IMR-90 (cell line): ENCODE data around the gene MACROD1. TPM values are rescaled to one million over a fixed set of nuclear protein-coding genes. Genes with fewer than 3 reads are reported as not detected.

Experiments
- ATAC-seq: fragments of 200-7000 bp; cut with Tn5 transposase; 2 replicates; pipeline ENCODE4 v1.9.1; 2020; ENCODE audit warnings: low read depth, mild to moderate bottlenecking, moderate library complexity
- BruUV-seq: library from RNA; stranded (reverse); fragments of 400-500 nt; replicated peaks from 2 replicates; lab custom pipeline; 2021; lab: Mats Ljungman, UMichigan
- CTCF ChIA-PET: fragments of 300-600 bp; formaldehyde crosslinking; extraction: SDS; loops from one replicate; lab custom pipeline; 2021; ENCODE audit warnings: antibody characterized with exemption; lab: Yijun Ruan, JAX
- POLR2A ChIA-PET: fragments of 300-600 bp; sonication (Branson Sonifier 250); formaldehyde crosslinking; loops from one replicate; lab custom pipeline; 2022; ENCODE audit warnings: antibody characterized with exemption; ENCODE audit not compliant: unreplicated experiment; lab: Charles Lee
- DNase-seq: peaks from one replicate; pipeline ENCODE4 v3.0.0; 2013
- H2AFZ ChIP-seq: replicated peaks from 2 replicates; pipeline ENCODE3; 2013; ENCODE audit warnings: low read length, mild to moderate bottlenecking; ENCODE audit not compliant: poor library complexity
- H2AK5ac ChIP-seq: 2 replicates; pipeline ENCODE4 v1.6.1; 2013; ENCODE audit warnings: low read depth, low read length, inconsistent platforms
- H2AK9ac ChIP-seq: replicated peaks from 2 replicates; pipeline ENCODE3; 2013; ENCODE audit warnings: mild to moderate bottlenecking, low read depth, low read length, moderate library complexity; ENCODE audit not compliant: poor library complexity
- H2BK120ac ChIP-seq: 2 replicates; pipeline ENCODE4 v1.6.1; 2013; ENCODE audit warnings: low read depth, low read length, inconsistent platforms
- H2BK15ac ChIP-seq: 3 replicates; pipeline ENCODE4 v1.6.1; 2013; ENCODE audit warnings: low read depth, low read length, inconsistent platforms
- H2BK20ac ChIP-seq: 2 replicates; pipeline ENCODE4 v1.6.1; 2013; ENCODE audit warnings: low read depth, mild to moderate bottlenecking, inconsistent platforms, low read length, moderate library complexity
- H2BK5ac ChIP-seq: 2 replicates; pipeline ENCODE4 v1.6.1; 2013; ENCODE audit warnings: mild to moderate bottlenecking, low read depth, low read length, inconsistent platforms; ENCODE audit not compliant: poor library complexity, severe bottlenecking
- H3K14ac ChIP-seq: replicated peaks from 2 replicates; pipeline ENCODE4 v1.6.1; 2013; ENCODE audit warnings: low read depth, low read length, inconsistent platforms
- H3K18ac ChIP-seq: 2 replicates; pipeline ENCODE4 v1.6.1; 2013; ENCODE audit warnings: low read depth, low read length, control low read depth
- H3K23ac ChIP-seq: 2 replicates; pipeline ENCODE4 v1.6.1; 2013; ENCODE audit warnings: low read depth, low read length, inconsistent platforms
- H3K27ac ChIP-seq: 2 replicates; pipeline ENCODE4 v1.5.1; 2013; ENCODE audit warnings: mild to moderate bottlenecking, control low read depth, low read length; ENCODE audit not compliant: insufficient read depth
- H3K27me3 ChIP-seq: 2 replicates; pipeline ENCODE4 v1.6.1; 2013; ENCODE audit warnings: low read length; ENCODE audit not compliant: control insufficient read depth, insufficient read depth
- H3K36me3 ChIP-seq: 2 replicates; pipeline ENCODE4 v1.6.1; 2013; ENCODE audit warnings: low read length, mixed read lengths; ENCODE audit not compliant: control insufficient read depth, insufficient read depth
- H3K4ac ChIP-seq: 2 replicates; pipeline ENCODE4 v1.6.1; 2013; ENCODE audit warnings: low read depth, low read length, inconsistent platforms
- H3K4me1 ChIP-seq: 2 replicates; pipeline ENCODE4 v1.6.1; 2013; ENCODE audit warnings: low read length, mixed read lengths; ENCODE audit not compliant: control insufficient read depth, insufficient read depth
- H3K4me2 ChIP-seq: 2 replicates; pipeline ENCODE4 v1.6.1; 2013; ENCODE audit warnings: low read depth, mild to moderate bottlenecking, control low read depth, low read length, moderate library complexity
- H3K4me3 ChIP-seq: 2 replicates; pipeline ENCODE4 v1.5.1; 2013; ENCODE audit warnings: low read depth, mild to moderate bottlenecking, control low read depth, low read length, moderate library complexity; ENCODE audit not compliant: insufficient read depth
- H3K56ac ChIP-seq: 2 replicates; pipeline ENCODE4 v1.6.1; 2013; ENCODE audit warnings: low read length, inconsistent platforms; ENCODE audit not compliant: insufficient read depth; ENCODE audit errors: extremely low read depth
- H3K79me1 ChIP-seq, 2 experiments: 2 replicates each; pipeline ENCODE4 v1.6.1; 2013; ENCODE audit warnings: low read length in 2 of 2, inconsistent platforms in 1 of 2, low read depth in 1 of 2
- H3K9ac ChIP-seq: 2 replicates; pipeline ENCODE4 v1.6.1; 2013; ENCODE audit warnings: low read depth, low read length, control low read depth
- H3K9me1 ChIP-seq: 2 replicates; pipeline ENCODE4 v1.6.1; 2013; ENCODE audit warnings: low read length, inconsistent platforms; ENCODE audit not compliant: insufficient read depth
- H3K9me3 ChIP-seq: 2 replicates; pipeline ENCODE4 v1.6.1; 2013; ENCODE audit warnings: low read length; ENCODE audit not compliant: control insufficient read depth, insufficient read depth
- H4K20me1 ChIP-seq: 2 replicates; pipeline ENCODE4 v1.6.1; 2013; ENCODE audit warnings: low read length, inconsistent platforms; ENCODE audit not compliant: insufficient read depth
- H4K5ac ChIP-seq: 2 replicates; pipeline ENCODE4 v1.6.1; 2013; ENCODE audit warnings: mild to moderate bottlenecking, low read depth, low read length, control low read depth
- H4K8ac ChIP-seq, 2 experiments: 2 replicates each; pipeline ENCODE4 v1.6.1; 2013; ENCODE audit warnings: low read depth in 2 of 2, low read length in 2 of 2, control low read depth in 1 of 2, inconsistent platforms in 1 of 2
- H4K91ac ChIP-seq: 2 replicates; pipeline ENCODE4 v1.6.1; 2013; ENCODE audit warnings: low read depth, low read length, inconsistent platforms; ENCODE audit not compliant: insufficient read depth
- BHLHE40 ChIP-seq: fragments of 150-350 bp; IDR thresholded peaks from 2 replicates; pipeline ENCODE4 v1.6.1; 2016; ENCODE audit warnings: mild to moderate bottlenecking, low read depth, low read length
- CEBPB ChIP-seq: IDR thresholded peaks from 2 replicates; pipeline ENCODE4 v1.6.1; 2012; ENCODE audit warnings: low read depth, low read length, improper control_type of control experiment
- MAZ ChIP-seq: IDR thresholded peaks from 2 replicates; pipeline ENCODE4 v1.6.1; 2012; ENCODE audit warnings: low read depth, mild to moderate bottlenecking, low read length, improper control_type of control experiment, moderate library complexity, borderline replicate concordance
- MXI1 ChIP-seq: IDR thresholded peaks from 2 replicates; pipeline ENCODE4 v1.6.1; 2012; ENCODE audit warnings: low read depth, mild to moderate bottlenecking, low read length, moderate library complexity, borderline replicate concordance
- NFE2L2 ChIP-seq: fragments of 150-350 bp; IDR thresholded peaks from 2 replicates; pipeline ENCODE4 v1.6.1; 2016; ENCODE audit warnings: low read depth, mild to moderate bottlenecking, low read length
- POLR2A ChIP-seq: IDR thresholded peaks from 2 replicates; pipeline ENCODE4 v1.6.1; 2012; ENCODE audit warnings: mild to moderate bottlenecking, low read depth, low read length
- RCOR1 ChIP-seq: IDR thresholded peaks from 2 replicates; pipeline ENCODE4 v1.6.1; 2012; ENCODE audit warnings: mild to moderate bottlenecking, low read length, improper control_type of control experiment; ENCODE audit not compliant: insufficient replicate concordance
- RFX5 ChIP-seq: IDR thresholded peaks from 2 replicates; pipeline ENCODE4 v1.8.0; 2012; ENCODE audit warnings: low read depth, mild to moderate bottlenecking, low read length, moderate library complexity
- WGBS, 2 experiments: methylation state at CpG; one replicate each; pipeline versions ENCODE4 v1.1.5 to v1.1.7; 2013; ENCODE audit warnings: missing lambda C conversion rate in 2 of 2; ENCODE audit not compliant: insufficient read length in 1 of 2; ENCODE audit errors: extremely low coverage in 2 of 2; 5-methylcytosine and 5-hydroxymethylcytosine counted together
- dilution Hi-C: fragments of 300-500 bp; cut with HindIII; formaldehyde crosslinking; loops from one replicate; pipeline ENCODE4 v1.14.3; 2018; ENCODE audit warnings: low sequenced_read_pairs; ENCODE audit not compliant: unreplicated experiment
- in situ Hi-C: fragments of 300-500 bp; cut with MboI; formaldehyde crosslinking; loops from 3 replicates; pipeline ENCODE4 v1.14.3; 2019; ENCODE audit warnings: low sequenced_read_pairs, inconsistent platforms, mixed read lengths
- intact Hi-C: fragments of 100-400 bp; cut with micrococcal nuclease; formaldehyde crosslinking; loops from 2 replicates; pipeline ENCODE4 v1.10.0; 2022
- polyA plus RNA-seq, 3 experiments: library from polyadenylated mRNA; depleted of rRNA; stranded (reverse); fragments of >200 nt; gene quantifications; 2 replicates each; pipeline ENCODE4 v1.2.3, GENCODE V29; 2012; ENCODE audit warnings: low replicate concordance in 1 of 3
- total RNA-seq: library from RNA; depleted of rRNA; stranded (reverse); fragments of >200 nt; gene quantifications from 2 replicates; pipeline ENCODE4 v1.2.3, GENCODE V29; 2012
- TF ChIP-seq, protein P1 (sequence below): conservative IDR thresholded peaks from 2 replicates; pipeline ENCODE4 v1.5.1; 2012; ENCODE audit warnings: mild to moderate bottlenecking, low read depth, low read length, improper control_type of control experiment

Gene MACROD1
- total and polyA plus RNA-seq, 2 of the 4 experiments (the other 2 are of a cell fraction) = 2.5 to 9.3 TPM

DNA sequence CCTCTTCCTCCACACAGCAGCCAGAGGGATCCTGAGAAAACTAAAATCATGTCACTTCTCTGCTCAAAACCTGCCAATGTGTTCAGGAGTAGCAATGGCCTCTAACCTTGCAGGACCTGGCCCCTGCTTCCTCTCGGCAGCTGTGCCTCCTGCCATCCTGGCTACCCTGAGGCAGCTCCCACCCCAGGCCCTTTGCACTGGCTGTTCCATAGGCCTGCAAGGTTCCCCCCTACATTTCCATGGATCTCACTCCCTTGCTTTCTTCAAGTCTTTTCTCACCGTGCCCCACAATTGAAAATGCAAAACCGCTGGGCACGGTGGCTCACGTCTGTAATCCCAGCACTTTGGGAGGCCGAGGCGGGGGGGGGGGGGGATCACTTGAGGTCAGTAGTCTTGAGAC is 18.0 kb upstream of the MACROD1 start:
- Histone ChIP-seq H3K23ac (0 out of 2 replicates have a peak overlapping the region, but pooled peaks have one; percentile 17), H3K79me1 (peaks cover 11 to 55% of the 10 kb centered on the region in 2 experiments; a peak in 3 of 4 replicates), H4K5ac (no peak overlapping the region), H2BK120ac (no peak overlapping the region), H3K9me3 (no peaks in the 10 kb centered on the region), H4K8ac (no peak overlapping the region; a peak in 1 of 4 replicates), H2AK5ac (peak overlapping the region; percentile 25; the same call in 1 of the 2 replicates), H2BK20ac (no peak overlapping the region), H3K36me3 (peaks cover 4% of the 10 kb centered on the region; the same call in 1 of the 2 replicates), H3K27me3 (no peaks in the 10 kb centered on the region), H3K14ac (peak overlapping the region; percentile 62), H3K56ac (no peak overlapping the region), H3K9ac (no peak overlapping the region), H3K18ac (no peak overlapping the region), H3K4me2 (no peak overlapping the region), H2BK5ac (no peak overlapping the region), H2BK15ac (no peak overlapping the region), H3K4me3 (no peak overlapping the region), H2AFZ (peak overlapping the region; percentile 9), H3K27ac (no peak overlapping the region), H2AK9ac (peak overlapping the region; percentile 32), H4K91ac (no peak overlapping the region), H3K4me1 (peaks cover 7% of the 10 kb centered on the region; the same call in 1 of the 2 replicates), H3K9me1 (peaks cover 18% of the 10 kb centered on the region; the same call in 1 of the 2 replicates), H3K4ac (no peak overlapping the region), H4K20me1 (peaks cover 15% of the 10 kb centered on the region)
- TF ChIP-seq MAZ (no peak), NFE2L2 (no peak), CEBPB (no peak), POLR2A (no peak), RFX5 (no peak), BHLHE40 (no peak), MXI1 (no peak), RCOR1 (no peak)
- TF ChIP-seq, protein P1, sequence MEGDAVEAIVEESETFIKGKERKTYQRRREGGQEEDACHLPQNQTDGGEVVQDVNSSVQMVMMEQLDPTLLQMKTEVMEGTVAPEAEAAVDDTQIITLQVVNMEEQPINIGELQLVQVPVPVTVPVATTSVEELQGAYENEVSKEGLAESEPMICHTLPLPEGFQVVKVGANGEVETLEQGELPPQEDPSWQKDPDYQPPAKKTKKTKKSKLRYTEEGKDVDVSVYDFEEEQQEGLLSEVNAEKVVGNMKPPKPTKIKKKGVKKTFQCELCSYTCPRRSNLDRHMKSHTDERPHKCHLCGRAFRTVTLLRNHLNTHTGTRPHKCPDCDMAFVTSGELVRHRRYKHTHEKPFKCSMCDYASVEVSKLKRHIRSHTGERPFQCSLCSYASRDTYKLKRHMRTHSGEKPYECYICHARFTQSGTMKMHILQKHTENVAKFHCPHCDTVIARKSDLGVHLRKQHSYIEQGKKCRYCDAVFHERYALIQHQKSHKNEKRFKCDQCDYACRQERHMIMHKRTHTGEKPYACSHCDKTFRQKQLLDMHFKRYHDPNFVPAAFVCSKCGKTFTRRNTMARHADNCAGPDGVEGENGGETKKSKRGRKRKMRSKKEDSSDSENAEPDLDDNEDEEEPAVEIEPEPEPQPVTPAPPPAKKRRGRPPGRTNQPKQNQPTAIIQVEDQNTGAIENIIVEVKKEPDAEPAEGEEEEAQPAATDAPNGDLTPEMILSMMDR = no peak
- in situ Hi-C loops (no loop called here), intact Hi-C loops (no loop called here), dilution Hi-C loops (no loop called here)
- POLR2A ChIA-PET = no interaction called here
- no peak for DNase-seq
- no TSS peak for BruUV-seq
- CTCF ChIA-PET = no interaction called here
- no peak for ATAC-seq
- 100% methylated on average over 1 of the region's 7 CpGs; no CpG with 5 or more reads in 1 of the 2 experiments for WGBS, 2 experiments
